Coronary artery (tissue), 2 donors: Measurements from ENCODE around the gene SFI1.

Experiments used
- DNase-seq: peaks from one replicate; pipeline ENCODE4 v3.0.0-alpha.2; 2017; ENCODE audit warnings: low spot score
- H3K27ac ChIP-seq, 2 donors: fragments of 200-600 bp; sonication (generic); one replicate each; pipeline ENCODE4 v1.5.1; 2016 to 2019
- H3K4me3 ChIP-seq: fragments of 200-600 bp; sonication (generic); 2 replicates; pipeline ENCODE4 v1.5.1; 2016; ENCODE audit warnings: mild to moderate bottlenecking, moderate library complexity
- CTCF ChIP-seq: fragments of 200-600 bp; sonication (generic); IDR thresholded peaks from one replicate; pipeline ENCODE4 v1.5.1; 2019; ENCODE audit warnings: antibody characterized with exemption

The SFI1 gene

GRCh38 chr22:31612891-31613285 is 116.6 kb downstream of the SFI1 start:
- H3K27ac ChIP-seq: no peak overlapping the region
- no peak for DNase-seq
- TF ChIP-seq CTCF: no peak
- H3K4me3 ChIP-seq: no peak overlapping the region

- DNase-seq: no peak
- H3K27ac ChIP-seq: no peak overlapping the region
- no peak for TF ChIP-seq CTCF
- H3K4me3 ChIP-seq: no peak overlapping the region
Measured at GRCh38 chr22:31613286-31613903, 117.1 kb downstream of the SFI1 start.

GRCh38 chr22:31613904-31614296 is 117.6 kb downstream of the SFI1 start:
- no peak overlapping the region for H3K27ac ChIP-seq
- no peak for TF ChIP-seq CTCF
- DNase-seq: no peak
- no peak overlapping the region for H3K4me3 ChIP-seq

- no peak for TF ChIP-seq CTCF
- Histone ChIP-seq H3K4me3 (no peak overlapping the region), H3K27ac (no peak overlapping the region)
- no peak for DNase-seq
Measured at GRCh38 chr22:31614781-31615490, 118.6 kb downstream of the SFI1 start.

GRCh38 chr22:31615491-31615860 is 119.1 kb downstream of the SFI1 start:
- DNase-seq: no peak
- Histone ChIP-seq H3K4me3 (no peak overlapping the region), H3K27ac (no peak overlapping the region)
- TF ChIP-seq CTCF: no peak

- DNase-seq: no peak
- Histone ChIP-seq H3K27ac (no peak overlapping the region), H3K4me3 (no peak overlapping the region)
- no peak for TF ChIP-seq CTCF
Measured at GRCh38 chr22:31615940-31616314, 119.6 kb downstream of the SFI1 start.

- DNase-seq: no peak
- Histone ChIP-seq H3K4me3 (no peak overlapping the region), H3K27ac (no peak overlapping the region)
- no peak for TF ChIP-seq CTCF
Measured at GRCh38 chr22:31616315-31616980, 120.1 kb downstream of the SFI1 start.
